NB4 (cell line): ENCODE data around the gene STK24.

ENCODE experiments used
- CTCF ChIP-seq: IDR thresholded peaks from one replicate; pipeline ENCODE4 v1.5.1; 2012; ENCODE audit warnings: low read depth, low read length
- MYC ChIP-seq: IDR thresholded peaks from 2 replicates; pipeline ENCODE4 v1.6.1; 2011; ENCODE audit warnings: low read depth, low read length
- POLR2A ChIP-seq: IDR thresholded peaks from 2 replicates; pipeline ENCODE4 v1.6.1; 2011; ENCODE audit warnings: mild to moderate bottlenecking; ENCODE audit not compliant: insufficient read length; ENCODE audit errors: extremely low read depth

- TF ChIP-seq CTCF, result no peak
- TF ChIP-seq POLR2A, result no peak
- TF ChIP-seq MYC, result no peak
Measured at GRCh38 chr13:98456413-98456845, 120.5 kb downstream of the STK24 start.
